ENCODE results near the gene CEP350.

GRCh38 chr1:180027949-180028445 is 73.4 kb downstream of the CEP350 start:
- TF ChIP-seq CTCF (conservative IDR thresholded peaks at IDR 0.05; ENCODE audit: low read length) (no peak), EZH2phosphoT487 (IDR thresholded peaks at IDR 0.05; ENCODE audit: borderline replicate concordance, low read depth, low read length) (no peak)
